A549 (cell line): ENCODE measurements around the gene CRIP2.

Experiments
- CEBPB ChIP-seq, 2 experiments: fragments of >200 bp in 1 of 2; sonication (Bioruptor Twin) in 1 of 2; formaldehyde crosslinking in 1 of 2; IDR thresholded peaks; 2 replicates each; pipeline ENCODE4 v1.6.1; 2012 to 2016
- CTCF ChIP-seq: fragments of >200 bp; sonication (Bioruptor Twin); formaldehyde crosslinking; IDR thresholded peaks from 3 replicates; pipeline ENCODE4 v1.5.1; 2016
- EP300 ChIP-seq, 2 experiments: fragments of >200 bp; sonication (Bioruptor Twin); formaldehyde crosslinking; IDR thresholded peaks; 2 replicates in 1 of 2; 3 replicates in 1 of 2; pipeline ENCODE4 v1.6.1; 2016 to 2017
- ESRRA ChIP-seq: fragments of 150-350 bp; IDR thresholded peaks from 2 replicates; pipeline ENCODE4 v1.6.1; 2014; ENCODE audit warnings: mild to moderate bottlenecking, low read length, borderline replicate concordance
- RFX5 ChIP-seq: fragments of 450-650 bp; IDR thresholded peaks from 2 replicates; pipeline ENCODE4 v1.7.1; 2014; ENCODE audit warnings: antibody characterized with exemption, mild to moderate bottlenecking, moderate library complexity
- TP53 ChIP-seq: fragments of 250-450 bp; sonication (Bioruptor Pico); IDR thresholded peaks from 2 replicates; pipeline ENCODE4 v1.5.0; 2021; ENCODE audit warnings: mild to moderate bottlenecking, moderate library complexity
- TF ChIP-seq, protein P1 (sequence below): IDR thresholded peaks from 2 replicates; pipeline ENCODE4 v1.6.1; 2012

DNA sequence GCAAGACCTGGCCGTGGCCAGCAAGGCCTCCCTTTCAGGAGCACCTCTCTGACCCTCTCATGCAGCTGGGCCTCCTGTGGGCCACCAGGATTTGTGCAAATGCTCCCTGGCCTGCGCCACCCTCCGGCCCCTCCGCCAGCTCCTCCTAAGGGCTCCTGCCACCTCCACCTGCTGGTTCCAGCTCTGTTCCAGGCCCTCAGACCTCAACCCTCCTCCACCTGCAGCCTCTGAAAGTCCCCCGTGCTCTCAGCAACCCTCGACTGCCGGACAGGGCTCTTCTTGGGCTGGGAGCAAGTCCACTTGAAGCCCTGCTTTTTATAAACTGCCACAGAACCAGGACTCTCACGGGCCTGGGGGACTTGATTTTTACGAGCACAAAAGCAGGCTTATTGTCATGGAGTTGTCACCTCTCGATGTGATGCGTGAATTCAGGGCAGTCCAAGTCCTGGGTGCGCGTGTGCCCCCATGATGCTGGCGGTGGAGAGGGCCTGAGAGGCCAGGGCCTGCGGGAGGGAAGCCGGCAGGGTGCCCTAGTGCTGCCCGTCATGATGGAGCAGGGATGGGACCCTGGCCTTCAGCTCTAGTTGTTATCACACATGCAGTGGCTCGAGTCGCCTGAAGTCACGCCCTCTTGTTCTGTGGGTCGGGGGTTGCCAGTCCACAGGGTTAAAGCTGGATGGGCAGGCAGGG lies 25.6 kb downstream of the CRIP2 start:
- TF ChIP-seq CEBPB (IDR thresholded peaks at IDR 0.05) (no peak), EP300 (IDR thresholded peaks at IDR 0.05) (no peak), ESRRA (no peak), CTCF (no peak), RFX5 (no peak), TP53 (CRISPR knock-in tag) (no peak)
- TF ChIP-seq, protein P1, sequence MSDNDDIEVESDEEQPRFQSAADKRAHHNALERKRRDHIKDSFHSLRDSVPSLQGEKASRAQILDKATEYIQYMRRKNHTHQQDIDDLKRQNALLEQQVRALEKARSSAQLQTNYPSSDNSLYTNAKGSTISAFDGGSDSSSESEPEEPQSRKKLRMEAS = no peak
